Ectodermal cell (in vitro differentiated cells): ENCODE results near the gene IFNA16.
"Not testable (repeated sequence)": the region's sequence is repeated elsewhere in the genome, so short reads cannot be mapped to it uniquely, and the experiment has no call there.

Experiments
- H3K27ac ChIP-seq: 2 replicates; pipeline ENCODE4 v1.7.0; 2013; ENCODE audit warnings: mild to moderate bottlenecking, low read depth, low read length; ENCODE audit not compliant: insufficient read depth, poor library complexity, severe bottlenecking
- H3K27me3 ChIP-seq: 2 replicates; pipeline ENCODE4 v1.7.0; 2013; ENCODE audit warnings: mild to moderate bottlenecking, low read length; ENCODE audit not compliant: insufficient read depth, control insufficient read depth, poor library complexity, severe bottlenecking
- H3K36me3 ChIP-seq: one replicate; pipeline ENCODE4 v1.7.0; 2013; ENCODE audit warnings: low read length; ENCODE audit not compliant: control insufficient read depth, insufficient read depth
- H3K4me1 ChIP-seq: one replicate; pipeline ENCODE4 v1.7.0; 2013; ENCODE audit warnings: low read length; ENCODE audit not compliant: control insufficient read depth, insufficient read depth
- H3K4me3 ChIP-seq: 2 replicates; pipeline ENCODE4 v1.7.0; 2013; ENCODE audit warnings: low read depth, low read length, control low read depth; ENCODE audit not compliant: insufficient read depth
- H3K9me3 ChIP-seq: 2 replicates; pipeline ENCODE4 v1.7.0; 2013; ENCODE audit warnings: mild to moderate bottlenecking, low read length, moderate library complexity; ENCODE audit not compliant: control insufficient read depth
- WGBS, 2 experiments: methylation state at CpG; one replicate each; pipeline ENCODE4 v1.1.7; 2013; ENCODE audit warnings: missing lambda C conversion rate in 2 of 2; 5-methylcytosine and 5-hydroxymethylcytosine counted together

Gene IFNA16

DNA sequence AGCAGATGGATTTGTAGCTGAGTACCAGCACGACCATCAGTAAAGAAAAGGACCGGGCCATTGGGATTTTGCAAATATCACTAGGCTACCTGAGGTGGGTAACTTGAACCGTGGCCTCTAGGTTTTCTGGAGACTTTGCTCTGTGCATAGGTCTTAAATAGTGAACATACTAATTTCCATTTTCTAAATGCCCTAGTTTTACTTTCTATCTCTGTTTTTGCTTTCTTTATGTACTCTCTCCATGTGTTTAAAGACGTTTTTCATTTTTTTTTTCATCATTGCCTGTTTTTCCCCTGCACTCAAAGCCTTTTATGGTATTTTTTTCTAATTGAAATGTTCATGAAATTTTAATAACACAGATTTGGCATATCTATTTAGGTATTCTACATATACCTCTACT, 15.0 kb downstream of the IFNA16 start, which contains the start of gene IFNA7:
Gene IFNA7 (minus strand): TSS at position 101 of the 400 bp plus-strand sequence. CDS start 40 bp downstream, at position 61.
- not testable (repeated sequence) for H3K4me1 ChIP-seq, H3K27me3 ChIP-seq, H3K4me3 ChIP-seq, H3K27ac ChIP-seq, H3K9me3 ChIP-seq, H3K36me3 ChIP-seq
- 76% methylated on average over 3 to 4 of the region's 4 CpGs for WGBS, 2 experiments

DNA sequence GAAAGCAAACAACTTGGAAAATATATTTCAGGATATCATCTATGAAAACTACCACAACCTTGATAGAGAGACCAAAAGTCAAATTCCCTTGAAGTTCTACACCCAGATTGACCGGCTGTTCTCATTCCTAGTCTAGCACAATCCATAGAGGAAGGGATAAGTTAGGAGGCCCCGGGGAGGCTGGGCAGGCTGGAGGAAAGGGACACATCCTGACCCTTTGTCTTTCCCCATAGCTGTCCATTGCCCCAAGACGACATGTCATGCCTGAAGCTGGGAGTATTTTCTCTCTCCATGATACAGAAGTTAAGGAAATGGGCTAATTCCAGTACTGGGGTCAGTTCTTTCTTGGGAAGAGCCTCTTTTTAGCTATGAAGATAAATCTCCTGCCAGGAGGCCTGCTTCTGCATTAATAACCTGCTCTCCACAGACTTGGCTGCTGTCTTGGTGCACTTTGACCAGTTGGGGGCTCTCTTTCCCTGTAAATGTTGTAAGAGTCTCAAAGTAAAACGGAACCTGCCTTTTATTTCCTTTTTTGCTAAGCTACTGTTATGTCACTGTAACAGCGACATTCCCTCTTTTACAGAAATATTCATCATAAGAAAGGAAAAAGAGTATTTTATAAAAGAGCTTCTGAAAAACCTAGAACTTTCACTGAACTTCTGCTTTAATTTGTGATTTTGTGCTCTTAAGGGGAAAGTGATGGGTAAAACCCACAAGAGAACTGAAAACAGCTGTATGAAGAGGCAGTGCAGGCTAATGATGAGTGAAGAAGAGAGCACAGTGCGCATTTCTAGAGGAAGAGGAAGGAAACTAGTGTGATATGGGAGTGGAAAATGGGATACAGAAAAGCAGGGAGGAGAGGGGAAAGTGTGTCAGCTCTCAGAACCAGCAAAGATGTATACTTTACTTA, 22.0 kb downstream of the IFNA16 start:
- not testable (repeated sequence) for H3K4me3 ChIP-seq, H3K36me3 ChIP-seq, H3K27me3 ChIP-seq, H3K9me3 ChIP-seq, H3K27ac ChIP-seq, H3K4me1 ChIP-seq
- 54 to 62% methylated on average over 3 to 5 of the region's 6 CpGs for WGBS, 2 experiments

DNA sequence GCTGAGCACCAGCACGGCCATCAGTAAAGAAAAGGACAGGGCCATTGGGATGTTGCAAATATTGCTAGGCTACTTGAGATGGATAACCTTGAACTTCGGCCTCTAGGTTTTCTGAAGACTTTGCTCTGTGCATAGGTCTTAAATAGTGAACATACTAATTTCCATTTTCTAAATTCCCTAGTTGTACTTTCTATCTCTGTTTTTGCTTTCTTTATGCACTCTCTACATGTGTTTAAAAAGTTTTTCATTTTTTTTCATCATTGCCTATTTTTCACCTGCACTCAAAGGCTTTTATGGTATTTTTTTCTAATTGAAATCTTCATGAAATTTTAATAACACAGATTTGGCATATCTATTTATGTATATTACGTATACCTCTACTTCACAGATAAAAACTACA, 29.6 kb downstream of the IFNA16 start, which contains the start of gene IFNA4:
Gene IFNA4 (minus strand): TSS at position 101 of the 400 bp plus-strand sequence. CDS start 56 bp downstream, at position 45.
- H3K4me3 ChIP-seq, H3K27ac ChIP-seq, H3K27me3 ChIP-seq, H3K36me3 ChIP-seq, H3K4me1 ChIP-seq, H3K9me3 ChIP-seq: not testable (repeated sequence)
- no CpG with 5 or more reads among the region's 3 CpGs for WGBS, 2 experiments

DNA sequence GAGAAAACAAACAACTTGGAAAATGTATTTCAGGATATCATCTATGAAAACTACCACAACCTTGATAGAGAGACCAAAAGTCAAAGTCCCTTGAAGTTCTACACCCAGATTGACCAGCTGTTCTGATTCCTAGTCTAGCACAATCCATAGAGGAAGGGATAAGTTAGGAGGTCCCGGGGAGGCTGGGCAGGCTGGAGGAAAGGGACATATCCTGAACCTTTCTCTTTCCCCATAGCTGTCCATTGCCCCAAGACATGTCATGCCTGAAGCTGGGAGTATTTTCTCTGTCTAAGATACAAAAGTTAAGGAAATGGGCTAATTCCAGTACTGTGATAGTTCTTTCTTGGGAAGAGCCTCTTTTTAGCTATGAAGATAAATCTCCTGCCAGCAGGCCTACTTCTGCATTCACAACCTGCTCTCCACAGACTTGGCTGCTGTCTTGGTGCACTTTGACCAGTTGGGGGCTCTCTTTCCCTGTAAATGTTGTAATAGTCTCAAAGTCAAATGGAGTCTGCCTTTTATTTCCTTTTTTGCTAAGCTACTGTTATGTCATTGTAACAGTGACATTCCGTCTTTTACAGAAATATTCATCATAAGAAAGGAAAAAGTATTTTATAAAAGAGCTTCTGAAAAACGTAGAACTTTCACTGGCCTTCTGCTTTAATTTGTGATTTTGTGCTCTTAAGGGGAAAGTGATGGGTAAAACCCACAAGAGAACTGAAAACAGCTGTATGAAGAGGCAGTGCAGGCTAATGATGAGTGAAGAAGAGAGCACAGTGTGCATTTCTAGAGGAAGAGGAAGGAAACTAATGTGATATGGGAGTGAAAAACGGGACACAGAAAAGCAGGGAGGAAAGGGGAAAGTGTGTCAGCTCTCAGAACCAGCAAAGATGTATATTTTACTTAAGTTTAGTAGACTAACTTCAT, 34.0 kb downstream of the IFNA16 start:
- H3K4me3 ChIP-seq, H3K27me3 ChIP-seq, H3K4me1 ChIP-seq, H3K36me3 ChIP-seq, H3K9me3 ChIP-seq, H3K27ac ChIP-seq: not testable (repeated sequence)
- 48 to 56% methylated on average over 3 of the region's 4 CpGs for WGBS, 2 experiments

DNA sequence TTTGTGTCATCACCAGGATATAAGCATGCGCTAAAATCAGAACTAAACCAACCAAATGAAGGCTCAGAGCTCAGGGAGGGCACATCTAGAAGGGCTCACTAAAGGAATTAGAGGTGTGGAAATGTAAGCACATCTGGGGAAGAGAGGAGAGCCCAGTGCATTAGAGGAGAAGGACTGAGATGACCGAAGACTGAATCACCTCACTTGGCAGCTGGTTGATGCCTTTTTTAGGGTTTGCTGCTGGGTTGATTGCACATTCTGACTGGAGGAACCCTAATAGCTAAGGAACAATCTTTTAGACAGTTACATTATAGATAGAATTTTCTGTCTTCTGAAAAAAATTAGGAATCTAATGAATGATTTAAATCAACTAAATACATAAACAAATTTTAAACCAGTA, 42.4 kb downstream of the IFNA16 start:
- WGBS, 2 experiments = 93 to 97% methylated on average over 2 of the region's 2 CpGs
- no peaks in the 10 kb centered on the region for H3K9me3 ChIP-seq
- no peaks in the 10 kb centered on the region for H3K4me1 ChIP-seq
- H3K27me3 ChIP-seq = no peaks in the 10 kb centered on the region
- no peak overlapping the region for H3K4me3 ChIP-seq
- H3K36me3 ChIP-seq = no peaks in the 10 kb centered on the region
- no peak overlapping the region for H3K27ac ChIP-seq

DNA sequence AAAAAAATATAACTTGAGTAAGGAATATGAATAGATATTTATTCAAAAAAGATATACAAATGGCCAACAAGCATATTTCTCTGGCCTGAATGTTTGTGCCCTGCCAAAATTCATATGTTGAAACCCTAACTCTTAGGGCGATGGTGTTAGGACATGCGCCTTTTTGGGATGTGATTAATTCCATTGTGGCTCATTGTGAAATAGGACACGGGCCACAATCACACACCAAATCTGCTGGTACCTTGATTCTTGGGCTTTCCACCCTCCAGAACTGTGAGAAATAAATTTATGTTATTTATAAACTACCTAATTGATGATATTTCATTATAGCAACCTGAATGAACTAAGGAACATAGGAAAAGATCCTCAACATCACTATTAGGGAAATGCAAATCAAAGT, 45.0 kb downstream of the IFNA16 start:
- no peak overlapping the region for H3K27ac ChIP-seq
- no peaks in the 10 kb centered on the region for H3K27me3 ChIP-seq
- WGBS, 2 experiments = 86 to 94% methylated on average over 3 of the region's 3 CpGs
- no peak overlapping the region for H3K4me3 ChIP-seq
- H3K4me1 ChIP-seq = no peaks in the 10 kb centered on the region
- H3K9me3 ChIP-seq = no peaks in the 10 kb centered on the region
- no peaks in the 10 kb centered on the region for H3K36me3 ChIP-seq

DNA sequence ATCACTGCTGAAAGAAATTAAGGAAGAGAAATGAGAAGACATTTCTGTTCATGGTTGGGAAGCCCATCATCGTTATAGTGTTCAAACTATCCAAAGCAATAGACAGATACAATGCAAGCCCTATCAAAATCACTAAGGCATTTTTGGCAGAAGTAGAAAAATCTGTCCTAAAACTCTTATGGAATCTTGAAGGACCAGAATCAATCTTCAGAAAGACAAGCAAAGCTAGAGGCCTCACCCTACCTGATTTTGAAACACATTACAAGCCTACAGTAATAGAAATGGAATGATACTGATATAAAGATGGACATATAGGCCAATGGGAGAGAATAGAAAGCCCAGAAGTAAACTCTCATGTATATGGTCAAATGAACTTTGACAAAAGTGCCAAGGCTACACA, 45.8 kb downstream of the IFNA16 start:
- no peaks in the 10 kb centered on the region for H3K27me3 ChIP-seq
- 69 to 80% methylated on average over 1 of the region's 1 CpG for WGBS, 2 experiments

DNA sequence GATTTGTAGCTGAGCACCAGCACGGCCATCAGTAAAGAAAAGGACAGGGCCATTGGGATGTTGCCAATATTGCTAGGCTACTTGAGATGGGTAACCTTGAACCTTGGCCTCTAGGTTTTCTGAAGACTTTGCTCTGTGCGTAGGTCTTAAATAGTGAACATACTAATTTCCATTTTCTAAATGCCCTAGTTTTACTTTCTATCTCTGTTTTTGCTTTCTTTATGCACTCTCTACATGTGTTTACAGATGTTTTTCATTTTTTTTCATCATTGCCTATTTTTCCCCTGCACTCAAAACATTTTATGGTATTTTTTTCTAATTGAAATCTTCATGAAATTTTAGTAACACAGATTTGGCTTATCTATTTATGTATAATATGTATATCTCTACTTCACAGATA, 50.6 kb downstream of the IFNA16 start, which contains the start of gene IFNA21:
Gene IFNA21 (minus strand): TSS at position 101 of the 400 bp plus-strand sequence. CDS start 48 bp downstream, at position 53.
- not testable (repeated sequence) for H3K4me3 ChIP-seq, H3K9me3 ChIP-seq, H3K36me3 ChIP-seq, H3K4me1 ChIP-seq, H3K27ac ChIP-seq, H3K27me3 ChIP-seq
- WGBS, 2 experiments = 90 to 100% methylated on average over 2 of the region's 2 CpGs

More for the DNA sequence above, 45.8 kb downstream of the IFNA16 start:
- Histone ChIP-seq H3K9me3 (no peaks in the 10 kb centered on the region), H3K4me1 (no peaks in the 10 kb centered on the region), H3K4me3 (no peak overlapping the region), H3K27ac (no peak overlapping the region), H3K36me3 (no peaks in the 10 kb centered on the region)
